ENCODE data around the gene PLK5.
"Not testable (repeated sequence)": the region's sequence is repeated elsewhere in the genome, so short reads cannot be mapped to it uniquely, and the experiment has no call there.

PLK5 gene

DNA sequence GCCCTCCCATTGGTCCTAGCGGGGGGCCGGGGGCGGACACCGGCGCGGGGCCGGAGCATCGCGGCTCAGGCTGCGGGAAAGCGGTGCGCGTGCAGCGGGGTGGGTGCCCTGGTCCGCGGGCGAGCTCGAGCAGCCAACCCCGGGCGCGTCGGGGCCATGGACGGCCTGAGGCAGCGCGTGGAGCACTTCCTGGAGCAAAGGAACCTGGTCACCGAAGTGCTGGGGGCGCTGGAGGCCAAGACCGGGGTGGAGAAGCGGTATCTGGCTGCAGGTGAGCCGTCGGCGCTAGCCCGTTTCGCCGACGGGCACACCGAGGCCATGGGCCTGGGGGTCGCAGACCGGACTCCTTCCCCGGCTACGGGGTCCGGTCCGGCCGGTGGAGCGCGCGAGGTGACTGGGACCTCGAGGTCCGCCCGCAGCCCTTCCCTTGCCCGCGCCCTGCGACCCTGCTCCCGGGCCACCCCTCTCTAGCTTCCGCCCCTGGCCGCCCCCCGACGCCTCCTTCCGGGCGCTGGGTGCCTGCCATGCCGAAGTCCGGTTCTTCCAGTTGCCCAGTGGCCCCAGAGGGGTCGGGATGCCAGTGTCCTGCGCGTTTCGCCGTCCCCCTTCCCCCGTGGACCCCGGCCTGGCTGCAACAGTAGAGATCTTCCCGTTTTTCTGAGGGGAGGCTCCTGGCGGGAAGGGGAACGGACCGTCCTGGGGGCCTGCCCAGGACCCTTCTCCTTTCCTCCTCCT is 32.6 kb upstream of the PLK5 start, which contains the start of gene REEP6:
Gene REEP6, plus strand, starts transcription at position 68 of the 735 bp plus-strand sequence. Its CDS starts 89 bp downstream, at position 157.
- DNase-seq (ENCODE audit: low spot score): no peak

DNA sequence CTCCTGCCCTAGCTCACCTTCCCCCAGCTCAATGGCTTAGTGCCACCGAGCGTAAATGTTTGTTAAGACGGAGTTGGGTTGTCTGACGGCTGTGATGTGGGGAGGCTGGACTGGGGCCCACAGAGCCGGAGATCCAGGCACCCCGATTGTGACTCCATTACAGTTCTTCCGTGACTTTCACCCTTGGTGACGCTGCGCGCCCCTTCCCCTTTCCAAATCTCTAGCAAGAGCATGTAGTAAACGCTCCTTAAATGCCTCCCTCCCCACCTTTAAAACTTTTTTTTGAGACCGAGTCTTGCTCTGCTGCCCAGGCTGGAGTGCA is 32.1 kb upstream of the PLK5 start:
- no peak for DNase-seq (ENCODE audit: low spot score)

DNA sequence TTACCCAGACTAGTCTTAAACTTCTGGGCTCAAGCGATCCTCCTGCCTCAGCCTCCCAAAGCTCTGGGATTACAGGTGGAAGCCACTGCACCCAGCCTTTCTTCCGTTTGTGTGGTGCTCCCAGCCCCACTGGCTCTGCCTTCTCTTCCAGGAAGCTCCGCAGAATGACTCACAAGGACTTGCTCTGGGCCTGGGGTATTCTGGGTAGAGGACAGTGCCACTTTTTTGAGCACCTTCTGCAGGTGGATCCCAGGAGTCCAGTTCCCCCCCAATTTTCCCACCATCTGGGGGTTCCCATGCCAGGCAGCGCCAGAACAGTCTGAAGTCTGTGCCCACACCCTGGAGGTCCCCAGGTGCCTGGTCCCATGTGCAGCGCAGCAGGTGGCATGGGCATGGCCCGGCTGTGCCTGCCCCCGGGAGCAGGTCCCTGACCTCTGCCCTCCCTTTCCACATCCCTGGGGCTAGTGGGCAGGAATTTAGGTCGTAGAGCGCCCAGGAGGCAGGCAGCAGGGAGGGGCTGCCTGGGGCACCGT is 31.3 kb upstream of the PLK5 start:
- DNase-seq (ENCODE audit: low spot score): no peak

DNA sequence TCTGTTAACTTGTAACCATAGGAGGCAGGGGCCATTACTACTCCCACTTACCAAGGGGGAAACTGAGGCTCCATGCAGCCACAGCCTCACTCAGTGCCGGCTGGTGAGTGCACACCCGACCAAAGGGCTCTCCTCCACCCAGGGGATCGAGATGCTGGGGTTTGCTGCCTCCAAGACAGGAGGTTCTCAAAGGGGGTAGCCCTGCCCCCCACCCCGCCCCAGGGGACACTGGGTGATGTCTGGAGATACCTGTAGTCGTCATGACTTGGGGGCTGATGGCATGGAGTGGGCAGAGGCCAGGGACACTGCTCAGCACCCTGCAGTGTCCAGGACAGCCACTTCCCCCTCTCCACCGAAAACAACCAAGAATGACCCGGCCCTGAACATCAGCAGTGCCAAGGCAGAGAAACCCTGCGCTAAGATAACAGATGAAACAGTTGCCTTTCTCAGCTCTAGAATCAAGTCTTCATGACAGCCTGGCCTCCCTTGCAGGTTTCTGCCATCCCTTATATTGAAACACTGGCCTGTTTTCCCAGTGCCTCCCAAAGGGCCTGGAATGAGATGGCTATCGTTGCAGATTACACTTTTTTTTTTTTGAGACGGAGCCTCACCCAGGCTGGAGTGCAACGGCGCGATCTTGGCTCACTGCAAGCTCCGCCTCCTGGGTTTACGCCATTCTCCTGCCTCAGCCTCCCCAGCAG is 29.6 kb upstream of the PLK5 start:
- no peak for DNase-seq (ENCODE audit: low spot score)

DNA sequence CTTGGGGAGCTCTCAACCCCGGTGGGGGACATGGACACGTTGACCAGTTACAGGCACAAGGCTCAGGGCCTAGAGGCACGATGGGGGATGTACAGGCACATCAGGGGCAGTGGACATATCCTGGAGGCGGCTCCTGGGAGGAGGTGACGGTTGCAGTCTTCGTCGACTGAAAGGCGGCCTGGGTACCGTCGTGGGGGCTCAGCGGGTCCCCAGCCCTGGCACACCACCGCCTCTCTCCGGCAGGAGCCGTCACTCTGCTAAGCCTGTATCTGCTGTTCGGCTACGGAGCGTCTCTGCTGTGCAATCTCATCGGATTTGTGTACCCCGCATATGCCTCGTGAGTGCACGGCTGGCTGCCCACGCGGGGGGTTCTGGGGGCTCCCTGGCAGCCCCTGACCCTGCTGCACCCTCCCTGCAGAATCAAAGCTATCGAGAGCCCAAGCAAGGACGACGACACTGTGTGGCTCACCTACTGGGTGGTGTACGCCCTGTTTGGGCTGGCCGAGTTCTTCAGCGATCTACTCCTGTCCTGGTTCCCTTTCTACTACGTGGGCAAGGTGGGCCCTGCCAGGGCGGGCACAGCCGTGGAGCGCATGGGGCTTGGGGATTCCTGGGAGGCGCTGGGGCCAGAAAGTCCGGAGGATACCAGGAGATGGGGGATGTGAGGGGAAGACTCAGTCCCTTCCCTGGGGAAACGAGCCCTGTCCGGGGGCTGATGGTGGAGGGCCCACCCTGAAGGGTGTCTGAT is 28.7 kb upstream of the PLK5 start:
- no peak for DNase-seq (ENCODE audit: low spot score)

DNA sequence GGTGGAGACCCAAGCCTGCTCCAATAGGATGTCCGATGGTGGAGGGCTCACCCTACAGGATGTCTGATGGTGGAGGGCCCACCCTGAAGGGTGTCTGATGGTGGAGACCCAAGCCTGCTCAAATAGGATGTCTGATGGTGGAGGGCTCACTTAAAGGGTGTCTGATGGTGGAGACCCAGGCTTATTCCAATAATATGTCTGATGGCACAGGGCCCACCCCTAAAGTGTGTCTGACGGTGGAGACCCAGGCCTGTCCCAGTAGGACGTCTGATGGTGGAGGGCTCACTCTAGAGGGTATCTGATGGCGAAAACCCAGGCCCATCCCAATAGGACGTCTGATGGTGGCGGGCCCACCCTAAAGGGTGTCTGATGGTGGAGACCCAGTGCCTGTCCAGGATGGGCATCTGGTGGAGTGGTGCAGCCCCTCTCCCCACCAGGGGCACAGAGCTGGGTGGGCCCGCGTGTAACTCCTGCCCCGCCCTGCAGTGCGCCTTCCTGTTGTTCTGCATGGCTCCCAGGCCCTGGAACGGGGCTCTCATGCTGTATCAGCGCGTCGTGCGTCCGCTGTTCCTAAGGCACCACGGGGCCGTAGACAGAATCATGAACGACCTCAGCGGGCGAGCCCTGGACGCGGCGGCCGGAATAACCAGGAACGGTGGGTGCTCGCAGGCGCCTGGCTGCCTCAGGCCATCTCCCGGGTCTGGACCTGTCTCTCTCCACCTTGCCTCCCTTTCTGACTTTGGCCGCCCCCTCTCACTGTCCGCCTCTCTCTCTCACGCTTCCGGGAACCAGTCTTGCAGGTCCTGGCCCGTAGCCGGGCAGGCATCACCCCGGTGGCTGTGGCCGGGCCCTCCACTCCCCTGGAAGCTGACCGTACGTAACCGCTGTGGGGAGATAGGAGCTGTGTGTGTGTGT is 27.8 kb upstream of the PLK5 start:
- DNase-seq (ENCODE audit: low spot score): no peak

DNA sequence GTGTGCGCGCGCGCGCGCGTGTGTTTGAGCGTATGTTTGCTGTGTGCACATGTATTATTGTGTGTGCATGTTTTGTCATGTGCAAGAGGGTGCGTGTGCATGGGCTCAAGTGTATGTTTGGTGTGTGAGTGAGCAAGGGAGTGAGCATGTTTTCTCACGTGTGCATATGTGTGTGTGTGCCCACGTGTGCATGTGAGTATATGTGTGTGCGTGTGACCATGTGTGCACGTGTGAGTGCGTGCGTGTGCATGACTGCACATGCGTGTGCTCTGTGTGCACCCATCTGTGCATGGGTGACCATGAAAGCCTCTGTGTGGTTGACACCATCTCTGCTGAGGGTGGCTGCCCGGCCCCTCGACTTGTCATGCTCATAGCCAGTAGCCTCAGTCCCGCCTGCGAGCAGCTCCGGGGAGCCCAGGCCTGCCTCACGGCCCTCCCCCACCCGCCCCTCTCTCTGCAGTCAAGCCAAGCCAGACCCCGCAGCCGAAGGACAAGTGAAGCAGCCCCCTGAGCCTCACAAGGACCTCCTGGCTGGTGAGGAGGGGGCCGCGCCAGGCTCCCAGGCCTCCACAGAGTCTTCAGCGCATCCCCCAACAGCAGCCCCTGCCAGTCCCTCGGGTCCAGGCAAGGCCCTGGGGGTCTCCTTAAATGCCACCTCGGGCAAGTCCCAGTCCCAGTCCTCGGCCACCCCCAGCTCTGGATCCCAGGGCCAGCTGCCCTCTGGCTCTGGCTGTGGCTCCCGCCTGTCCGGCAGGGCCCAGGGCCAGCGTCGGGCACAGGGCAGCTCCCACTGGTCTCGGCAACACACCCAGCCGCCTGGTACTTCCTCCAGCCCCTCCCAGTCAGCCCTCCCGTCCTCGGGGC is 26.9 kb upstream of the PLK5 start:
- no peak for DNase-seq (ENCODE audit: low spot score)

DNA sequence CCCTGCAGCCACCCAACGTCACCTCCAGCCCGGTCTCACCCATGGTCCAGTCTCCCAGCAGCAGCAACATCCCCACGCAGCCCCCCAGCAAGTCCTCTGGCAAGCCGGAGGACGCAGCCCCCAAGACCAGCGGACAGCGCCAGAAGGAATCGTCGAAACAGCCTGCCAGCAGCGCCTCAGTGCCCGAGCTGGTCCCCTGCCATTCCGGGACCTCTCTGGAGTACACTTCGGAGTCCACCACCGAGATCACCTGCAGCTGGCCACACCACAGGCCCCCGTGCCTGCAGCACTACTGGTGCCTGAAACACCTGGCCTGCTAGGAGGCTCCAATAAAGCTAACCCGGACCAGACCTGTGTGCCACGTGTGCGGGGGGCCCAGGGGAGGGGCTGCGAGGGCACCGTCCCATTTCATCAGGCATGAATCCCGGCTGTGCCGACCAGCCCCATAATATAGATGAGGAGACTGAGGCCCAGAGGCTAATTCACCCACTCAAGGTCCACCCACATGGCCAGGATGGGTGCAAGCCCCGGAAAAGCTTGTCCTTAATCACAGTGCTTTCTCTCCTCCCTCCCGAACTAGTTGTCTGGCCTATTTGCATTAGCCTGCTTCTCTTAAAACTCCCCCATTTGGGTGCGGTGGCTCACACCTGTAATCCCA is 26.2 kb upstream of the PLK5 start:
- no peak for DNase-seq (ENCODE audit: low spot score)

DNA sequence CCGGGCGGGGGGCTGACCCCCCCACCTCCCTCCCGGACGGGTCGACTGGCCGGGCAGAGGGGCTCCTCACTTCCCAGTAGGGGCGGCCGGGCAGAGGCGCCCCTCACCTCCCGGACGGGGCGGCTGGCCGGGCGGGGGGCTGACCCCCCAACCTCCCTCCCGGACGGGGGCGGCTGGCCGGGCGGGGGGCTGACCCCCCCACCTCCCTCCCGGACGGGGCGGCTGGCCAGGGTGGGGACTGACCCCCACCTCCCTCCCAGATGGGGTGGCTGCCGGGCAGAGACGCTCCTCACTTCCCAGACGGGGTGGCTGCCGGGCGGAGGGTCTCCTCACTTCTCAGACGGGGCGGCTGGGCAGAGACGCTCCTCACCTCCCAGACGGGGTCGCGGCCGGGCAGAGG is 24.6 kb upstream of the PLK5 start:
- DNase-seq (ENCODE audit: low spot score): not testable (repeated sequence)

DNA sequence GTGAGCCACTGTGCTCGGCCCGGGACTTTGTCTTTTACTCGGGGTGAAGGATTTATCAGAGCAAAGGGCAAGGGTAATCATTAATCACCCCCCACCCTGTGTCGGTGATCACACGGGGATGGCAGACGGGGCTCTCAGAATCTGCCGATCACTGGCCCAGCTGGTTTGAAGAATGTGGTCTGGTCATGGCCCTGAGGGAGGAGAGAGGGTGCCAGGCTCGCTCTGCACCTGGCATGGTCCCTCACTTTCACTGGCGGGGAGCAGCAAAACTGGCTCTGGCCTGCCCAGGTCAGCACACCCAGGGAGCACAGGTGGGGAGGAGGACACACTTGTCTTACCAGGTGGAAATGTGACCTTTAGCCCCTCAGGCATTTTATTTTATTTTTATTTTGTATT is 22.7 kb upstream of the PLK5 start:
- no peak for DNase-seq (ENCODE audit: low spot score)

DNA sequence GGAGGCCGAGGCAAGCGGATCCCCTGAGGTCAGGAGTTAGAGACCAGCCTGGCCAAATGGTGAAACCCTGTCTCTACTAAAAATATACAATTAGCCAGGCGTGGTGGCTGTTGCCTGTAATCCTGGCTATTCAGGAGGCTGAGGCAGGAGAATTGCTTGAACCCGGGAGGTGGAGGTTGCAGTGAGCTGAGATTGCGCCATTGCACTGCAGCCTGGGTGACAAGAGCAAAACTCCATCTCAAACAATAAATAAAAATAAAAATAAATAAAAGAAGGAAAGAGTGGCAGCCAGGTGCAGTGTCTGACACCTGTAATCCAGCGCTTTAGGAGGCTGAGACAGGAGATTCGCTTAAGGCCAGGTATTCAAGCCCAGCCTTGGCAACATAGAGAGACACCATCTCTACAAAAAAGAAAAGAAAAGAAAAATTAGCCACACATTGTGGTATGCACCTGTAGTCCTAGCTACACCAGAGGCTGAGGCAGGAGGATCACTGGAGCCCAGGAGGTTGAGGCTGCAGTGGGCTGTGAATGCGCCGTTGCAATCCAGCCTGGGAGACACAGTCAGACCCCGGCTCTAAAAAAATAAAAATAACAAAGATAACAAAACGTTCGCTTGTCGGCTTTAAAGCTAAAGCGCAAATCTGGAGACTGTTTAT is 21.3 kb upstream of the PLK5 start:
- DNase-seq (ENCODE audit: low spot score): no peak

DNA sequence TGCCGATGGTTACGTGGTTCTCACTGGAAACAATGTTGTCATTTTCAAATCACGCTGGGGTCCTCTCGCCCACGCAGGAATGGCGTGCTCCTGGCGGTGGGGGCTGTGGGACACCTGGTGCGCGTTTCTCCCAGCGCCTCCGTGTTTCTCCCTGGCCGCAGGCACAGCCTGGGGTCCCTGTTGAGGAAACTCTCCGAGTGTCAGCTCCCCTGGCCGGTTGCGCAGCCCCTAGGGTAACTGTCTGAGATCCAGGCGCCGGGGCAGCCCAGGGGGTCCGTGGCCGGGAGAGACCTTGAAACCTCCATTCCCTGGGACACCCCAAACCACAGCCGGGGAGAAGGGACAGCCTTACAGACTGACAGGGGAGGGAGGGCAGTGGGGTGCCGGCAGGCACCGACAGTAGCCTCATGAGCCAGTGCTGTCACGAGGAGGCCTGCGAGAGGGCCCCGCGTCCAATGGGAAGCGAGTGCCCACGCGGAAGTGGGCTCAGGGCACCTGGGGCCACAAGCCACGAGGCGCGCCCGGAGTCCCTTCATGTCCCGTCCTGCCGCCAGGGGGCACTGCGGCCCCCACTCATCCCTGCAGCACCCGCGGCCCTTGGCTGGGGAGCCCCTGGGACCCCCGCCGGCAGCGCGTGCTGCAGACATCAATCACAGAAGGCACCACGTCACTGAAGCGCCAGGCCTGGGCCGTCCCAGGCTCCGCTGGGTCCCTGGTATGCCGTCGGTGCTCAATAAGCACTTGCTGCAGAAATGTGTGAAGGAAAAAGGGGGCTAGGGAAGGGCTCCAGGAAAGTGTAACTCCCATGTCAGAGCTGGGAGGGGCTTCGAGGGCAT is 20.6 kb upstream of the PLK5 start:
- peak; percentile 72 for DNase-seq (ENCODE audit: low spot score)

DNA sequence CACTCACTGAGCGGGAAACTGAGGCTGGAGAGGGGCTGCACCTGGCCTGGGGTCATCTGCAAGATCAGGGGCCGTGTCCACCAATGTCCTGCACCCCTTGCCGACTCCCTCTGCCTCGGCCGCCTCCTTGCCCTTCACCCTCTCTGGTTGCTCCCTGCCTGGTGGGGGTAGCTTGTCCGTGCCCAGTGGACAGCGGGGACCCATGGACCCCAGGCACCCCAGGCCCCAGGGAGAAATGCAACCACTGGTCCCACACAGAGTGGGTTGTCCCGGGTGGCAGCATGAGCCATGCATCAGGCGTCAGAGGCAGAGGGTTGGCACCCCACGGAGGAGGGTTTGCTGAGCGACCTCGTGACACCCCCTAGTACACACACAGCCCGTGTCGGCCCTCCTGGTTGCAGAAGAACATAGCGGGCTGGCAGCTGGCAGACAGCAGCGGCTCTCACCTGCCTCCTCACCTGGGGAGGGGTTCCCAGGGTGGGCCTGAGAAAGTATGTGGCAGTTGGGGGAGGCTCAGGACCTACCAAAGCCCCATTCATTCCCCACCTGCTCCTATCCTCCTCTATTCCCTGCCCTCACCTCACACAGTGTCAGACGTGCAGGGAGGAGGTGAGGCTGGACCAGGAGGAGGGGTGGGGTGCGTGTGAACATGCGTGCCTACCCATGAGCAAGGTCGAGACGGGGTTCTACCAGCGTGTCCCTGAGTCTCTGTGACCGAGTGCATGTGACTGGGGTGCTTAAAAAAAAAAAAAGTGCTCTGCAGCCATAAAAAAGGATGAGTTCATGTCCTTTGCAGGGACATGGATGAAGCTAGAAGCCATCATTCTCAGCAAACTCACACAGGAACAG is 19.7 kb upstream of the PLK5 start:
- DNase-seq (ENCODE audit: low spot score): no peak

DNA sequence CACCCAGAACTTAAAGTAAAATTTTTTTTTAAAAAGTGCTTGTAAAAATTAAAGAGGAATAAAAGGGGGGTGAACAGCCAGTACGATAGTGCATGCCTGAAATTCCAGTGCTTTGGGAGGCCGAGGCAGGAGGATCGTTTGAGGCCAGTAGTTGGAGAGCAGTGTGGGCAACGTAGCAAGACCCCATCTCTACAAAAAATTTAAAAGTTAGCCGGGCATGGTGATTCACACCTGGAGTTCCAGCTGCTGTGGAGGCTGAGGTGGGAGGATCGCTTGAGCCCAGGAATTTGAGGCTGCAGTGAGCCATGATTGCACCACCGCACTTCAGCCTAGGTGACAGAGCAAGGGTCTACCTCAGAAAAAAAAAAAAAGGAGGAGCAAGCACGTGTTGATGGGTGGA is 18.9 kb upstream of the PLK5 start:
- no peak for DNase-seq (ENCODE audit: low spot score)

DNA sequence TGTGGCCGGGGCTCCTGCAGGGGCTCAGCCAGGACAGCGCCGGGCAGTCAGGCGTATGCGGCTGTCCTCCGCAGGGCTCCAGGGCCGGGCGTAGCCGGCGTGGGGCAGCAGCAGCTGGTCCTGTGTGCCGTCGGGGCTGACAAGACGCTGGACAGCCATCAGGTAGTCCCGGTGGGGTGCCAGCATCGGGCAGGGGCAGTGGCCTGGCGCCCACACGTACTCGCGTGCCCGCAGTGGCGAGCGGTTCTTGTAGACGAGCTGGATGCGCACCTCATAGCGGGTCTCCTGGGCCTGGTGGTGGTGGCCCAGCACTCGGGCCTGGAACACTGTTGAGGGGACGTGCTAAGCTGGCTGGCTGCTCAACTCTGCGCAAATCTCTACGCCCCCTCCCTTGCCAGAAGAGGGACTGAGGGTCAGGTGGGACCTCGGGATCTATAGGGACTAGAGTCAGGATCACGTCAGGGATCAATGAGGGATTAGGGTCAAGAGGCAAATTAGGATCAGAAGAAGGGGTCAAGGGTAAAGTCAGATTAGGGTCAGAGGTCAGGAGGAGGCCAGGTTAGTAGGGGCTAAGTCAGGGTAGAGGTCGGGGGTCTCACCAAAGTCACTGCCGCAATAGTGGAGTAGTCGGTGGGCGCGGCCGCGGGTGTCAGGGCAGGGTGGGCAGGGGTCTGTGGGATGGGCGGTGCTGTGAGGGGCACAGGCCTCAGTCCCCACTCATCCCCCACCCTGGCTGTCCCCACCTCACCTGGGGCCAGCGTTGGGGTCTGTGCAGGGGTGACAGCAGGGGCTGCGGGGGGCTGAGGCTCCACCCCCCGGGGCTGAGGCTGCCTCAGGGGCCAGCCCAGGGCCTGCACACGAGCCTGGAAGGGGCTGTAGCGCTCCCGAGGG is 17.6 kb upstream of the PLK5 start:
- DNase-seq (ENCODE audit: low spot score): no peak

DNA sequence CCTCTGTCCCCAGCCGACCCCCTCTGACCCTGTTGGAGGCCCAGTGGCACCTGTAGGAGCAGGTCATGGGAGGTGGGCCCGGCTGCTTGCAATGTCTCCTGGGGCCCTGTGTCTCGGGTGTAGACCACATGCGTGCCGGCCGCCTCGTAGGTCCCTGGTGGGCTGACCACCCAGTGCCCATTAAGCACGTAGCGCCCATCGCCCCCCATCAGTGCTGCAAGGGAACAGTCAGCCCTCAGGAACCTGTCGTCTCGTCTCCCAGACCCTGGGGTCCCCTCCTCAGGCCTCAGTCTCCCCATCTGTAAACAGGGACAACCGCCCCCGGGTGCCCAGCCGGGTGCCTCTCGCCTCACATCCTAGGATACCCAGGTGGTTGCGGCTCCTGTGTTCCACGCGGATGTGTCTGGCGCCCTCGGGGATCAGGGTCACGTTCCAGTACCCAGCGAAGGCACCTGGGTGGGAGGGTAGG is 16.7 kb upstream of the PLK5 start:
- DNase-seq (ENCODE audit: low spot score): no peak

Data from GM03348 (cell line).